Measurements from ENCODE around the gene TGFBR2.

GRCh38 chr3:30683769-30684168, 77.4 kb downstream of the TGFBR2 start:
- TF ChIP-seq CTCF (IDR thresholded peaks at IDR 0.05) (no peak), POLR2A (IDR thresholded peaks at IDR 0.05) (no peak)
